NCI-H128 (cell line): ENCODE measurements around the gene SLC38A10.

Experiments used
- DNase-seq: peaks from one replicate; lab custom pipeline; 2025; ENCODE audit not compliant: unreplicated experiment; lab: John Stamatoyannopoulos, UW

The SLC38A10 gene

DNA sequence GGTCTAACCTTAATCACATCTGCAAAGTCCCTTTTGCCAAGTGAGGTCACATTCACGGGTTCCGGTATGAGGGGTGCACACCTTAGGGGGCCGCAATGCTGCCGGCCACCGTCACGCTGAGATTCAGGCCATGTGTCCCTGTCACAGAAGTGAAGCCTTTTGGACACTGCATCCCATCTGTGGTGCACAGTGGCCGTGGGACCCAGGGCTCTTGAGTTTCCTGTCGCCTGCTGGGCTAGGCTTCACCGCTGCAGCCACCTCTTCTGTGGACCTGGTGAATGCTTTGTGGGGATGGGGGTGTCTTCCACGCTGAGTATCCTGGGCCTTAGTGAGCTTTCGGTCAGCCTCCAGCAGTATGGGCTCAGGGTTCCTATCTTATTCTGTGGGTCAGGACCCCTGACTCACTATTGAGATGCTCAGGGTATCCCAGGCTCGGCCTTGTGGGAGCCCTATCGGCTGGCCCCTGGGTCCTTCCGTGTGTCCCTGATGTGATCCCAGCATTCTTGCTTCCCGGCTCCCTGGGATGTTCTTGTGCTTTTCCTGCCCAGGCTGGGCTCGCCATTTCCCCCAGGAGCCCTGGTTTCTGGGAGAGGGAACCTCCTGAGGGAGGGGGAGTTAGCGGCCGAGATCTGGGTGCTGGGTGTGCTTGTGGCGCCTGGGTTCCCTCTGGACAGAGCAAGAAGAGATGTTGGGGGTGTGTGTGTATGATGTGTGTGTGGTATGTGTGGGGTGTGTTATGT, 4.9 kb upstream of the SLC38A10 start:
- no peak for DNase-seq

DNA sequence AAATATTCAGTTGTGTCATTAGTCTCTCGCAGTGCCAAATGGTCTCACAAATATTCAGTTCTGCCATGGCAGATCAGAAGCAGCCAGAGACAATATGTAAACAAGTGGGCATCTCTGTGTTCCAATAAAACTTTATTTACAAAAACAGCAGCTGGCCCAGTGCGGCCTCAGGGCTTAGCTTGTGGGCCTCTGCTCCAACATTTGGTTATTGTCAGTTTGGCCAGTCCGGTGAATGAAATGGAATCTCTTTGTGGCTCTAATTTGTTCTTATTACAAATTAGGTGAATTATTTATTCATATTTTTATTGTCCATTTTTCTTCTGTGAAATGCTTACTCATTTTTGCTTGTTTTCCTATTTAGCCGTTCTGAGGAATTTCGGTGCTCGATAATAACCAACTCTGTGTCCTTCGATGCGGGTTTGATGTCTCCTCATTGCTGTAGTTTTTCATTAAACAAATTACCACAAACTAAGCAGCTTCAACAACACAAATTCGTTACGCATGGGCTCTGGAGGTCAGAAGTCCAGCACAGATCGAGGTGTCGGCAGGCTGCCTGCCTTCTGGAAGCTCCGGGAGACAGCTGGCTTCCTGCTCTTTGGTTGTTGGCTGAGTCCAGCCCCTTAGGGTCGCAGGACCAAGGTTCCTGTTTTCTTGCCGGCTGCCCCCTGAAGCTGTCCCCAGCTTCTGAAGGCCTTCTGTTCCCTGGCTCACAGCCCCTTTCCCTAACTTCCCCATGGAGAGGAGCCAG, 4.1 kb upstream of the SLC38A10 start:
- DNase-seq = no peak

- no peak for DNase-seq
Observed at GRCh38 chr17:81298325-81298990, 3.4 kb upstream of the SLC38A10 start.

DNA sequence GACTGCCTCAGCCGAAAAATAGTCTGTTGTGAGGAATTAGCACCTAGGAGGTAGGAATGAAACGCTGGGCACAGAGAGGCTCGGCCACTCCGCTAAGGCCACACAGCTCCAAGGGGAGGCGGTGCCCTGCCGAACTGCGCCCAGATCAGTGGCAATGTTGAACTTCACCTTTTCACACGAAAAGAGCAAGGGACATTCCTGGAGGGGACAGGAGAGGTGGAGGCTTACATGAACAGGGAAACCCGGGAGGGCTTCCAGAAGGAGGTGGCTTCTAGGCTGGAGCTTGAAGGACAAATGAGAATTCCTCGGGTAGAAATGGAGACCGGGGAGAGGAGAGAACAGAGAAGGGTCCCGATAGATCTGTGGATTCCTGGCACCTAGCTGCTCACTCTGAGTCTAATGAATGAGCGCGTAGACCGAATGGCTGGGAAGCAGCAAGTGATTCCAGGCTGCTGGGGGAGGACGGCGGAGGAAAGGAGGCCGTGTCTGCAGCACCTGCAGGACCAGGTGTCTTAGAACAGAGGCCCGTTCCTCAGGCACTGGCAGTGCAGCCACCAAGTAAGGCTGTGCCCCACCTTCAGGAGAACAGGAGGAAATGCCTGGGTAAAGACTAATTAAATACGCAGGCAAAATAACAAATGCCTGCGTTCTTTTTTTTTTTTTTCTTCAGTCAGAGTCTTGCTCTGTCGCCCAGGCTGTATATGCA, 722 bp upstream of the SLC38A10 start:
- DNase-seq = no peak

DNA sequence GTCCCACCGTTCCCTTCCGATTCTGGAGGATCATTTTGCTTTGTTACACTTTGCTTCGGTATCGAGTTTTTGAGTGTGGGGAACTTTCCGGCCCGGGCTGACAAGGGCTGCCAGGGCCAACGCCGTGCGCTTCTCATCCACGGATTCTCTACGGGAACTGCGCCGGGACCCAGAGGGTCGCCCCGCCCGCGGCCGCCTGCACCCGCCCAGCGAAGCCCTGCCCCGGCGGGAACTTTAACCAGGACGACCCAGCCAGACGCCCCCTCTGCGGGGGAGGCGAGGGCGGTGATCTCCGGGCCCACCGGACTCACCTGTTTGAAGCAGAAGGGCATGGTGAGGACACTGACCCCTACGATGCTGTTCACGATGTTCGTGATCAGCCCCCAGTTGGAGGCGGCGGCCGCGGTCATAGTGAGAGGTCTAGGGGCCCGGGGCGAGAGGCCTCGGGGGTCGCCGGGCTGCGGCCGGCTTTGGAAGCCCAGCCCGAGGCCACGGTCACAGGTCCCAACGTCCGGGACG, 536 bp downstream of the SLC38A10 start:
- DNase-seq = no peak

- DNase-seq = no peak
Observed at GRCh38 chr17:81292450-81292849, 2.7 kb downstream of the SLC38A10 start.

DNA sequence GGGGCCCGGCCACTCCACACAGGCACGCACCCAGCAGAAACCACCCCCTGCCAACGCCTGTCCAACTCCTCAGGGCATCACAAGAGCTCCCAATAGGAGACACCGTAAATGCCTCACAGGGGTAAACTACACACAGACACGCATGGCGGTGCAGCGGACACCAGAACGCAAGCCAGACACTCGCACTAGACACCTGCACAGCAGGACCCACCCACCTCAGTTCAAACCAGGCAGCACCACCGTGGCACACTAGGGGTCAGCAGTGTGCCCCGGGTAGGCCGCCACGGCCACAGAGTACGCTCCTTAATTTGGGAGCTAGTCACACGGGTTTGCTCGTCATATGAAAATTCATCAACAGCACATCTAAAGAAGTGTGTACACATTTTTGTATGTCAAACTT, 3.4 kb downstream of the SLC38A10 start:
- no peak for DNase-seq

- no peak for DNase-seq
Observed at GRCh38 chr17:81290230-81290629, 4.9 kb downstream of the SLC38A10 start.

DNA sequence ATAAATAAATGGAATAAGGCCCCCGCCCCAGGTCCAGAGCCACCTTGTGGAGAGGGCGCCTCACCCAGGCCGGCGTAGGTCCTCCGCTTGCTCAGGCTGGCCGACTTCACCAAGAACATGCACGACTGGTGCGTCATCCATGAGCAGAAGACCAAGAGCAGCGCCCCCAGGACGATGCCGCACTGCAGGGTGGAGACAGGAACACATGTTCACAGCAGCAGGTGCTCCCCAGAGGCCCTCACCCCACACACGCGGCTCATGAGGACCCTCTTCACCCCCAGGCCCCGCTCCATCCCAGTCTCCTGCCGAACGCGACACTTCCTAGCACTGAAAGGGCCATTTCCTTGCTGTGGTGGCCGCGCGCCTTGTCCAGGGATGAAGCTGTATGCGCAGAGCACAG, 5.5 kb downstream of the SLC38A10 start:
- DNase-seq = no peak

DNA sequence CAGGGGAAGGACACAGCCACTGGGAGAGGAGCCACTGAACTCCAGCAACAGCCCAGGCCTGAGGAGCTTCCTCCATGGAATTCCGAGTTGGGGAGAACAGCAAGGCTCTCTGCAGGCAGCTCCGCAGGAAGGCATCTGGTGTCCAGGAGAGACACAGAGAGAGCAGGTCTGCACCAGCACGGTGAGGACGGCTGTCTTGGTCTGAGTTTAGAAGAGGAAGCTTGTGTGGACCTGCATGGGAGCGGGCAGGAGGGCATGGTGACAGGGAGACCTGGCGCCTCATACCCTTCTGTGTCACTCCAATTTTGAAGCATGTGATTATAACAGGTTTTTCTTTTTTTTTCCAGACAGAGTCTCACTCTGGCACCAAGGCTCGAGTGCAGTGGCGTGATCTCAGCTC, 6.4 kb downstream of the SLC38A10 start:
- no peak for DNase-seq

DNA sequence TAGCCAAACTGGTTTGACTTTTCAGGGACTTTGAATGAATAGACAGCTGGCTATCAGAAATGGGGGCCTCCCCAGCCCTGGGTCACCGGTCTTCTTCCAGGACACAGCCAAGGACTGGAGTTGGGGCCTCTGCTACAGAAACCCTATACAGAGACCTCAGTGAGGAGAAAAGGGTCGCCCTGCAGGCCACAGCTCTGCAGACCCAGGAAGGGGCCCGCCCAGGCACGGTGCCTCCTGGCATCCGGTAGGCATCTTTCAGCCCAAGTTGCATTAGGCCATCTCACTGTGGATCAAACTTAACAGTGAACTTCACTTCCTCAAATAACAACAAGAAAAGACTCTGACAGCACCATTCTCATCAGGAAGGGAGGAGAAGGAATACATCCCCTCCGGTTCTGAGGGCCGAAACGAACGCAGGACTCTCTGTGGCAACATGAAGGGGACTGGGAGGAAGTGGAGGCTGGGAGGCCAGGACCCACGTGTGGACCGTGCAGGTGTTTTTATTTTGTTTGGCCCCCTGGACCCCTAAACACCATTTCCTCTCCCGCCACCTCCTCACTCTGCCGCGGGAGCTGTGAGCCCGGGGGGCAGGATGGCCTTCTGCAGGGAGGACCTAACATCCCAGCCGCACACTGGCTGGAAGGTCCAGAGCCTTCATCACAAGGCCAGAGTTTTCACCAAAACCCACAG, 7.2 kb downstream of the SLC38A10 start:
- no peak for DNase-seq

DNA sequence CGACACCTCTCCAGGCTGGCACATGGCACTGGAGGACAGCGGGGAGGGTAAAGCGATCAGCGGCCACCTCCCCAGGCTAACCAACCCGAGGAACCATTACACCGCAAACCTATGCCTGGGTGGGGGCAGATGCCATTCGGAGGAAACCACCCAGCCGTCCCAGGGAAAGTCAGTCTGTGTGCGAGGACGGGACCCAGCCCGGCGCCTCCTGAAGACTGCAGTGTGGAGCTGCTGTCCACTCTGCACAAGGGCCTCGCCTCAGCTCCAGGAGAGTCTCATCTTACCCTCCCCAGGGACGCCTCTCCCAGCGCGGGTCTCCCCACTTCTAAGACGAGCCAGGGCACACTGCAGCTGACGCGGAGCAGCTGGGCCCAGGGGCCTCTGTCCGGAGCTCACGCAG, 8.0 kb downstream of the SLC38A10 start:
- DNase-seq = no peak

DNA sequence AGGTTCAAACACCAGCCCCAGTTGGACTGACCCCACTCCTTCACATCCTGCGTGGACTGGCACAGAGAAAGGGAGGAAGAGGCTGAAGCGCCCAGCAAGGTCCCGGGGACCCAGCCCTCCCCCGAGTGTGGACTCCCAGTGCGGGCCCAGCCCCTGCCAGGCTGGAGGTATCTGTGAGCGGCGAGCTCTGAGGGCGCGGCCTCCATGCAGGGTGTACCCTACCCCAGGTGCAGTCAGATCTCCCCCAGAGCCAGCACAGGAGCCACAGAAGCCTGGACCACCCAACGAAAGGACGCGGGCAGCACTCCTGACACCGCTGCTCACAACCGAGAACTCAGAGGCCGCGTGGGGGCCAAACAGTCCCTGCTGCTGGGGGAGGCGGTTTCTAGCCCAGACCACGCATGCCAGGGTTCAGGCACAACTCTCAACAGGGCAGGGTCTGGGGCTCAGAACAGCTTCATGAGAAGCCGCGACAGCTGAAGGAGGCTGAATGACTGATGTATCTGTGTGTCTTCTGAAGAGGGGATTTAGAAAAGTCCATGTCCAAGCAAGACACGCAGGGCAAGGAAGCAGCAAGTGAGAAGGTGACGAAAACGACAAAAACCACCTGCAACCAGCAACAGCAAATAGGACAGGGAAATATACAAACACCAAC, 8.5 kb downstream of the SLC38A10 start:
- DNase-seq = no peak

DNA sequence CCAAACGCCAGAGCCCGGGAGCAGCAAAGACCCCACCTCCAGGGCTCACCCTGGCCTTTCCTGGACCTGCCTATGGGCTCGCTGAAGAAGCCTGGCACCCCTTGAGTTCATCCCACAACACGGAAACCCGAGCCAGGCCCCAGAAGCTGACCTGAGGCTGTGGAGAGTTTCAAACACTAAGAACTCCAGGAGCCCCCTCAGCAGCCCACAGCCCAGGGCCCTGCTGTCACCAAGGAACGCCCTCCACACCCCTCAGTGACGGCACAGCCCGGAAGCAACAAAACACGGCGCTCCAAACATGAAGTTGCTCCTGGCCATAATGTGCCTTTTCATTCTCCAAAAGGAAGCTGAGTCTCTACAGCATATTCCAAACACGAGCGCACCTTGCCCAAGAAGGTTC, 9.2 kb downstream of the SLC38A10 start:
- no peak for DNase-seq

DNA sequence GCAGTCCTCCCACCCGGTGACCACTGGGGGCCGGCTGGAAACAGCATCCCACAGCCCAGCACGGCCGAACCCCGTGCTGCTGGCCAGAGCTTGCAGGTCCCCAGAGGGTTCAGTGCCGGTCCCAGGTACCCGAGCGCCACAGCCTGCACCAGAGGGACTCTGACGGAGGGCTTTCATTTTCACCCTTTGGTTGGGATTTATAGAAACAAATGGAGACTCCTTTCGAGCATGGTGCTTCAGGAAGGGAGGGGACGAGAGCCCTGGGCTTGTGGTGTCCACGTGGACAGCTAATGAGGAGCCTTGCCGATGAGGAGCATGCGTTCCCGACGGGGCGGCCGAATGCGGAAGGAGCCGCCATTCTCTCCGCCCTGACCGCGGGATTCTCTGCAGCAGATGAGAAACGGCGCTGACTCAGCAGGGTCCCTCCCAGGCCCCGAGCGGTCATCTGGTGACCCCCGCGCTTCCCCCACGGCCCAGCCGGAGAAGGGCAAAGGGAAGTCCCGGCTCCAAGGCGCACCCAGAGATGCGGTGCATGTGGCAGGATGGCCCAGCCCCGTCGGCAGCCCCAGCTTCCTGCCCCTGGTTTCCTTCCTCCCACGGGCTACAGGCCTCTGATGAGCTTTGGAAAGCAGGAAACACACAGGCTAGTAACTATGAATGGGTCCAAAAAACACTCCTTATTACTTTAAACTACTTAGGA, 9.8 kb downstream of the SLC38A10 start:
- no peak for DNase-seq

DNA sequence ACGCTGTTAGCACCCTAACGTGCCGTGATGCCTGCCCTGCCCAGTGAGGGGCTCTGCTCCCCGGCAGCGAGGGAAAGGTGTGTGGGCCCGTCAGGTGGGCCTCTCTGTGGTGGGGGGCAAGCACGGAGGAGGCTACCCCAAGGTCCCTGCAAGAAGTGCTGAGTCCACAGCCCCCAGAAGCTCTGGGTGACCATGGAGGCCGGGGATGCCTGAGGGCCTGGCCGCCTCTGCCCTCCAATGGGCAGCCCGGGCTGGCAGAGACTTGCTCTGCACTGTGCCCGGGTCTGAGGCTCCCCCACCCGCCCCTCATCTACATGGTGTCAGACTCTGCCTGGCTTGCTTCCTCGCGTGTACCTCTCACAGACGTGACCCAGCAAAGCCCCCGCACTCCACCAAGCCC, 12.2 kb downstream of the SLC38A10 start:
- DNase-seq = no peak

GRCh38 chr17:81282141-81282540, 13.0 kb downstream of the SLC38A10 start:
- DNase-seq = no peak

DNA sequence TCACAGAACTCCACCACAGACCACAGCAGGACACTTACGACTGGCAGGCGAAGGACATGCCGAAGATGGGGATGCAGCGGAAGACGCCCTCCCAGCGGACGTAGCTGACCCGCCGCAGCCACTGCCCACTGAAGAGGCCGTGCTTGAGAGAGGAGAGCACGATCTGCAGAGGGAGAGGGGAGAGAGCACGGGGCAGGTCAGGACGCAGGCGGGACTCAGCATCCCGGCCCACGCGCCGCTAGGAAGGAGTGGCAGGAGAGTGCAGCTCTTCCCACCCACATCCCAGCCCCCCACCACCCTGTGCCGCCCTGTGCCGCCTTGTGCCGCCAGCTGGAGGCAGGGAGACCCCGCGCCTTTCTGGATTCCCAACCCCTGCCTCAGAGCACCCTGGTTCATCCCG, 14.5 kb downstream of the SLC38A10 start:
- DNase-seq = no peak
